Liver (tissue), 3 donors: ENCODE measurements around the gene RFX4.

Experiments used
- EGR1 ChIP-seq, 2 donors: IDR thresholded peaks; 2 replicates each; pipeline ENCODE4 v1.6.1; 2016 to 2018; ENCODE audit warnings: antibody characterized with exemption in 2 of 2, low read depth in 2 of 2
- GABPA ChIP-seq, 2 donors: IDR thresholded peaks in 1 of 2; conservative IDR thresholded peaks in 1 of 2; 2 replicates each; pipeline ENCODE4 v1.6.1; 2016; ENCODE audit warnings: antibody characterized with exemption in 2 of 2, mild to moderate bottlenecking in 1 of 2, moderate library complexity in 1 of 2
- HNF4A ChIP-seq, 2 donors: conservative IDR thresholded peaks; 2 replicates each; pipeline ENCODE4 v1.6.1; 2016; ENCODE audit warnings: antibody characterized with exemption in 2 of 2, mild to moderate bottlenecking in 2 of 2
- JUND ChIP-seq, 2 donors: IDR thresholded peaks; 2 replicates each; pipeline ENCODE4 v1.6.1; 2016; ENCODE audit warnings: antibody characterized with exemption in 2 of 2
- RAD21 ChIP-seq, 2 donors: IDR thresholded peaks; 2 replicates each; pipeline ENCODE4 v1.6.1; 2016; ENCODE audit warnings: antibody characterized with exemption in 2 of 2, mild to moderate bottlenecking in 2 of 2
- RXRA ChIP-seq, 2 donors: IDR thresholded peaks; 2 replicates each; pipeline ENCODE4 v1.6.1; 2017 to 2018; ENCODE audit warnings: antibody characterized with exemption in 2 of 2, mild to moderate bottlenecking in 1 of 2
- SP1 ChIP-seq: IDR thresholded peaks from 2 replicates; pipeline ENCODE4 v1.6.1; 2018; ENCODE audit warnings: antibody characterized with exemption, mild to moderate bottlenecking
- TAF1 ChIP-seq: conservative IDR thresholded peaks from 2 replicates; pipeline ENCODE4 v1.6.1; 2016; ENCODE audit warnings: antibody characterized with exemption, mild to moderate bottlenecking
- YY1 ChIP-seq: IDR thresholded peaks from 2 replicates; pipeline ENCODE4 v1.6.1; 2016; ENCODE audit warnings: antibody characterized with exemption, mild to moderate bottlenecking
- TF ChIP-seq, protein P1 (sequence below): fragments of 150-350 bp; IDR thresholded peaks from 2 replicates; pipeline ENCODE4 v1.5.1; 2017; ENCODE audit warnings: improper control_type of control experiment, low read depth, low read length; ENCODE audit not compliant: missing input control
- TF ChIP-seq, protein P2 (sequence below): IDR thresholded peaks from 2 replicates; pipeline ENCODE4 v1.6.1; 2016; ENCODE audit warnings: antibody characterized with exemption, mild to moderate bottlenecking
- TF ChIP-seq, protein P3 (sequence below): IDR thresholded peaks from 2 replicates; pipeline ENCODE4 v1.6.1; 2016; ENCODE audit warnings: antibody characterized with exemption
- TF ChIP-seq, protein P4 (sequence below): IDR thresholded peaks from 2 replicates; pipeline ENCODE4 v1.6.1; 2016; ENCODE audit warnings: antibody characterized with exemption
- TF ChIP-seq, protein P5 (sequence below): IDR thresholded peaks from 2 replicates; pipeline ENCODE4 v1.6.1; 2016; ENCODE audit warnings: antibody characterized with exemption
- donor health status: healthy.
- donor health status: healthy.

DNA sequence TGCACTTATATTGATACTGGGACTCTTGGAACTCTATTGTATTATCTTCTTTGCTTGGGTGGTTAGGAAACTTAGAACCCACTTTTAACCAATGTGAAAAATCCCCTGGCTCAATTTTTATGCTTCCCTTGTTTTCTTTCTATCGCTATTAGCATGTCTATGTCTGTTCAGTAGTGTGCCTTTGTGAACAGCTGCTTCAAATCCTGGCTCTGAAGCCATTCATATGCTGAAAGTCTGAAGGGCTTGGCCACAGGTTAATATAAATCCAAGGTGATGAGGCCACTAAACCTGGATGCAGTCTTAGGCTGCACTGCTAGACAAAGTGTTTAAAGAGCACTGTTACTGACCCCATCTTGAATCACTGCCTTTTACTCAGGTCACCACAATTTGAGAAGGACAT, 96.8 kb downstream of the RFX4 start:
- TF ChIP-seq, protein P1, sequence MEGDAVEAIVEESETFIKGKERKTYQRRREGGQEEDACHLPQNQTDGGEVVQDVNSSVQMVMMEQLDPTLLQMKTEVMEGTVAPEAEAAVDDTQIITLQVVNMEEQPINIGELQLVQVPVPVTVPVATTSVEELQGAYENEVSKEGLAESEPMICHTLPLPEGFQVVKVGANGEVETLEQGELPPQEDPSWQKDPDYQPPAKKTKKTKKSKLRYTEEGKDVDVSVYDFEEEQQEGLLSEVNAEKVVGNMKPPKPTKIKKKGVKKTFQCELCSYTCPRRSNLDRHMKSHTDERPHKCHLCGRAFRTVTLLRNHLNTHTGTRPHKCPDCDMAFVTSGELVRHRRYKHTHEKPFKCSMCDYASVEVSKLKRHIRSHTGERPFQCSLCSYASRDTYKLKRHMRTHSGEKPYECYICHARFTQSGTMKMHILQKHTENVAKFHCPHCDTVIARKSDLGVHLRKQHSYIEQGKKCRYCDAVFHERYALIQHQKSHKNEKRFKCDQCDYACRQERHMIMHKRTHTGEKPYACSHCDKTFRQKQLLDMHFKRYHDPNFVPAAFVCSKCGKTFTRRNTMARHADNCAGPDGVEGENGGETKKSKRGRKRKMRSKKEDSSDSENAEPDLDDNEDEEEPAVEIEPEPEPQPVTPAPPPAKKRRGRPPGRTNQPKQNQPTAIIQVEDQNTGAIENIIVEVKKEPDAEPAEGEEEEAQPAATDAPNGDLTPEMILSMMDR, result no peak
- TF ChIP-seq, protein P2, sequence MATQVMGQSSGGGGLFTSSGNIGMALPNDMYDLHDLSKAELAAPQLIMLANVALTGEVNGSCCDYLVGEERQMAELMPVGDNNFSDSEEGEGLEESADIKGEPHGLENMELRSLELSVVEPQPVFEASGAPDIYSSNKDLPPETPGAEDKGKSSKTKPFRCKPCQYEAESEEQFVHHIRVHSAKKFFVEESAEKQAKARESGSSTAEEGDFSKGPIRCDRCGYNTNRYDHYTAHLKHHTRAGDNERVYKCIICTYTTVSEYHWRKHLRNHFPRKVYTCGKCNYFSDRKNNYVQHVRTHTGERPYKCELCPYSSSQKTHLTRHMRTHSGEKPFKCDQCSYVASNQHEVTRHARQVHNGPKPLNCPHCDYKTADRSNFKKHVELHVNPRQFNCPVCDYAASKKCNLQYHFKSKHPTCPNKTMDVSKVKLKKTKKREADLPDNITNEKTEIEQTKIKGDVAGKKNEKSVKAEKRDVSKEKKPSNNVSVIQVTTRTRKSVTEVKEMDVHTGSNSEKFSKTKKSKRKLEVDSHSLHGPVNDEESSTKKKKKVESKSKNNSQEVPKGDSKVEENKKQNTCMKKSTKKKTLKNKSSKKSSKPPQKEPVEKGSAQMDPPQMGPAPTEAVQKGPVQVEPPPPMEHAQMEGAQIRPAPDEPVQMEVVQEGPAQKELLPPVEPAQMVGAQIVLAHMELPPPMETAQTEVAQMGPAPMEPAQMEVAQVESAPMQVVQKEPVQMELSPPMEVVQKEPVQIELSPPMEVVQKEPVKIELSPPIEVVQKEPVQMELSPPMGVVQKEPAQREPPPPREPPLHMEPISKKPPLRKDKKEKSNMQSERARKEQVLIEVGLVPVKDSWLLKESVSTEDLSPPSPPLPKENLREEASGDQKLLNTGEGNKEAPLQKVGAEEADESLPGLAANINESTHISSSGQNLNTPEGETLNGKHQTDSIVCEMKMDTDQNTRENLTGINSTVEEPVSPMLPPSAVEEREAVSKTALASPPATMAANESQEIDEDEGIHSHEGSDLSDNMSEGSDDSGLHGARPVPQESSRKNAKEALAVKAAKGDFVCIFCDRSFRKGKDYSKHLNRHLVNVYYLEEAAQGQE, result no peak
- no peak for TF ChIP-seq TAF1
- TF ChIP-seq, protein P3, sequence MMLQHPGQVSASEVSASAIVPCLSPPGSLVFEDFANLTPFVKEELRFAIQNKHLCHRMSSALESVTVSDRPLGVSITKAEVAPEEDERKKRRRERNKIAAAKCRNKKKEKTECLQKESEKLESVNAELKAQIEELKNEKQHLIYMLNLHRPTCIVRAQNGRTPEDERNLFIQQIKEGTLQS, result no peak
- no peak for TF ChIP-seq GABPA (IDR thresholded peaks at IDR 0.05 in 1 of 2, conservative IDR thresholded peaks at IDR 0.05 in 1 of 2)
- TF ChIP-seq JUND (IDR thresholded peaks at IDR 0.05), result no peak
- no peak for TF ChIP-seq EGR1 (IDR thresholded peaks at IDR 0.05; ENCODE audit: low read depth in 2 of 2)
- no peak for TF ChIP-seq RAD21 (IDR thresholded peaks at IDR 0.05)
- TF ChIP-seq RXRA (IDR thresholded peaks at IDR 0.05), result no peak
- no peak for TF ChIP-seq HNF4A (conservative IDR thresholded peaks at IDR 0.05)
- no peak for TF ChIP-seq SP1
- TF ChIP-seq YY1, result no peak
- TF ChIP-seq, protein P4, sequence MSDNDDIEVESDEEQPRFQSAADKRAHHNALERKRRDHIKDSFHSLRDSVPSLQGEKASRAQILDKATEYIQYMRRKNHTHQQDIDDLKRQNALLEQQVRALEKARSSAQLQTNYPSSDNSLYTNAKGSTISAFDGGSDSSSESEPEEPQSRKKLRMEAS, result no peak
- TF ChIP-seq, protein P5, sequence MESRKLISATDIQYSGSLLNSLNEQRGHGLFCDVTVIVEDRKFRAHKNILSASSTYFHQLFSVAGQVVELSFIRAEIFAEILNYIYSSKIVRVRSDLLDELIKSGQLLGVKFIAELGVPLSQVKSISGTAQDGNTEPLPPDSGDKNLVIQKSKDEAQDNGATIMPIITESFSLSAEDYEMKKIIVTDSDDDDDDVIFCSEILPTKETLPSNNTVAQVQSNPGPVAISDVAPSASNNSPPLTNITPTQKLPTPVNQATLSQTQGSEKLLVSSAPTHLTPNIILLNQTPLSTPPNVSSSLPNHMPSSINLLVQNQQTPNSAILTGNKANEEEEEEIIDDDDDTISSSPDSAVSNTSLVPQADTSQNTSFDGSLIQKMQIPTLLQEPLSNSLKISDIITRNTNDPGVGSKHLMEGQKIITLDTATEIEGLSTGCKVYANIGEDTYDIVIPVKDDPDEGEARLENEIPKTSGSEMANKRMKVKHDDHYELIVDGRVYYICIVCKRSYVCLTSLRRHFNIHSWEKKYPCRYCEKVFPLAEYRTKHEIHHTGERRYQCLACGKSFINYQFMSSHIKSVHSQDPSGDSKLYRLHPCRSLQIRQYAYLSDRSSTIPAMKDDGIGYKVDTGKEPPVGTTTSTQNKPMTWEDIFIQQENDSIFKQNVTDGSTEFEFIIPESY, result no peak
